H9 (cell line): ENCODE results near the gene CCM2L. TPM values are rescaled to one million over a fixed set of nuclear protein-coding genes. Genes with fewer than 3 reads are reported as not detected.

ENCODE experiments used
- DNase-seq: peaks from one replicate; pipeline ENCODE4 v3.0.0-alpha.2; 2017
- H2AFZ ChIP-seq: one replicate; pipeline ENCODE4 v1.6.1; 2013; ENCODE audit warnings: mild to moderate bottlenecking, low read length, control low read depth, moderate library complexity
- H2AK5ac ChIP-seq: 2 replicates; pipeline ENCODE4 v1.6.1; 2013; ENCODE audit warnings: low read length, control low read depth, mixed read lengths; ENCODE audit not compliant: insufficient read length
- H2BK120ac ChIP-seq: one replicate; pipeline ENCODE4 v1.6.1; 2013; ENCODE audit warnings: low read depth, mild to moderate bottlenecking, low read length, control low read depth, inconsistent platforms; ENCODE audit not compliant: poor library complexity, severe bottlenecking
- H2BK12ac ChIP-seq: 2 replicates; pipeline ENCODE4 v1.6.1; 2013; ENCODE audit warnings: low read length, control low read depth, mixed read lengths, low read depth; ENCODE audit not compliant: insufficient read length
- H2BK15ac ChIP-seq: 2 replicates; pipeline ENCODE4 v1.6.1; 2013; ENCODE audit warnings: low read depth, low read length, control low read depth
- H2BK20ac ChIP-seq: one replicate; pipeline ENCODE4 v1.6.1; 2013; ENCODE audit warnings: low read depth, mild to moderate bottlenecking, low read length, control low read depth, inconsistent platforms; ENCODE audit not compliant: poor library complexity, severe bottlenecking
- H2BK5ac ChIP-seq: 2 replicates; pipeline ENCODE4 v1.6.1; 2013; ENCODE audit warnings: low read length, control low read depth, mixed read lengths; ENCODE audit not compliant: insufficient read length
- H3K14ac ChIP-seq: 2 replicates; pipeline ENCODE4 v1.6.1; 2013; ENCODE audit warnings: low read length, control low read depth; ENCODE audit not compliant: insufficient read depth
- H3K18ac ChIP-seq: 2 replicates; pipeline ENCODE4 v1.6.1; 2013; ENCODE audit warnings: low read depth, mild to moderate bottlenecking, mixed read lengths, low read length, control low read depth; ENCODE audit not compliant: insufficient read length
- H3K23ac ChIP-seq: 2 replicates; pipeline ENCODE4 v1.6.1; 2013; ENCODE audit warnings: low read length, control low read depth, mixed read lengths, low read depth; ENCODE audit not compliant: insufficient read length
- H3K23me2 ChIP-seq: 2 replicates; pipeline ENCODE4 v1.6.1; 2013; ENCODE audit warnings: low read depth, mild to moderate bottlenecking, mixed read lengths, low read length, control low read depth; ENCODE audit not compliant: insufficient read length, poor library complexity, severe bottlenecking
- H3K27ac ChIP-seq: 2 replicates; pipeline ENCODE4 v1.5.1; 2013; ENCODE audit warnings: low read length, control low read depth, mixed read lengths, low read depth; ENCODE audit not compliant: insufficient read length
- H3K27me3 ChIP-seq: 2 replicates; pipeline ENCODE4 v1.6.1; 2013; ENCODE audit warnings: low read length, control low read depth, inconsistent platforms; ENCODE audit not compliant: insufficient read depth
- H3K4ac ChIP-seq: 2 replicates; pipeline ENCODE4 v1.6.1; 2013; ENCODE audit warnings: low read depth, mild to moderate bottlenecking, control low read depth, inconsistent platforms, low read length, moderate library complexity
- H3K4me1 ChIP-seq: 2 replicates; pipeline ENCODE4 v1.6.1; 2013; ENCODE audit warnings: low read length, control low read depth, inconsistent platforms; ENCODE audit not compliant: insufficient read depth
- H3K4me2 ChIP-seq: 2 replicates; pipeline ENCODE4 v1.6.1; 2013; ENCODE audit warnings: low read length, control low read depth, mixed read lengths; ENCODE audit not compliant: insufficient read length, insufficient read depth
- H3K56ac ChIP-seq: 2 replicates; pipeline ENCODE4 v1.6.1; 2013; ENCODE audit warnings: low read depth, mild to moderate bottlenecking, mixed read lengths, low read length, control low read depth; ENCODE audit not compliant: insufficient read length
- H3K79me1 ChIP-seq: 2 replicates; pipeline ENCODE4 v1.6.1; 2013; ENCODE audit warnings: low read depth, mild to moderate bottlenecking, moderate library complexity, low read length, control low read depth, inconsistent platforms; ENCODE audit not compliant: insufficient read depth, poor library complexity, severe bottlenecking
- H3K79me2 ChIP-seq: 2 replicates; pipeline ENCODE4 v1.6.1; 2013; ENCODE audit warnings: low read length, control low read depth, inconsistent platforms; ENCODE audit not compliant: insufficient read depth
- H3K9ac ChIP-seq: 2 replicates; pipeline ENCODE4 v1.6.1; 2013; ENCODE audit warnings: low read length, control low read depth, mixed read lengths; ENCODE audit not compliant: insufficient read length; ENCODE audit errors: extremely low read depth
- H3K9me3 ChIP-seq: one replicate; pipeline ENCODE4 v1.6.1; 2013; ENCODE audit warnings: low read depth, low read length, inconsistent platforms; ENCODE audit not compliant: control insufficient read depth
- H3T11ph ChIP-seq: one replicate; pipeline ENCODE4 v1.6.1; 2013; ENCODE audit warnings: mild to moderate bottlenecking, low read length, control low read depth, inconsistent platforms
- H4K20me1 ChIP-seq: one replicate; pipeline ENCODE4 v1.6.1; 2013; ENCODE audit not compliant: control insufficient read depth, insufficient read length, insufficient read depth
- H4K5ac ChIP-seq: 2 replicates; pipeline ENCODE4 v1.6.1; 2013; ENCODE audit warnings: low read depth, mild to moderate bottlenecking, mixed read lengths, low read length, control low read depth; ENCODE audit not compliant: insufficient read length
- H4K8ac ChIP-seq: replicated peaks from 2 replicates; pipeline ENCODE4 v1.6.1; 2013; ENCODE audit warnings: low read length, control low read depth, mixed read lengths, low read depth; ENCODE audit not compliant: insufficient read length
- H4K91ac ChIP-seq: 2 replicates; pipeline ENCODE4 v1.6.1; 2013; ENCODE audit warnings: low read depth, mild to moderate bottlenecking, moderate library complexity, mixed read lengths, low read length, control low read depth; ENCODE audit not compliant: insufficient read length
- H3K27ac Mint-ChIP-seq, 3 experiments: 2 replicates in 2 of 3; 3 replicates in 1 of 3; pipeline ENCODE4 v1.8.0; 2020 to 2021; ENCODE audit warnings: mixed read lengths in 3 of 3, mild to moderate bottlenecking in 1 of 3, moderate library complexity in 1 of 3
- H3K27me3 Mint-ChIP-seq: 2 replicates; pipeline ENCODE4 v1.8.0; 2021; ENCODE audit warnings: low read depth, mild to moderate bottlenecking, moderate library complexity, mixed read lengths
- H3K36me3 Mint-ChIP-seq, 3 experiments: 2 replicates in 2 of 3; 3 replicates in 1 of 3; pipeline ENCODE4 v1.8.0; 2020 to 2021; ENCODE audit warnings: low read depth in 3 of 3, mixed read lengths in 3 of 3; ENCODE audit not compliant: insufficient read depth in 1 of 3
- H3K4me1 Mint-ChIP-seq, 2 experiments: 2 replicates each; pipeline ENCODE4 v1.8.0; 2020; ENCODE audit warnings: mixed read lengths in 2 of 2
- H3K4me3 Mint-ChIP-seq, 2 experiments: 2 replicates in 1 of 2; 3 replicates in 1 of 2; pipeline ENCODE4 v1.8.0; 2020 to 2021; ENCODE audit warnings: mild to moderate bottlenecking in 2 of 2, mixed read lengths in 2 of 2, moderate library complexity in 1 of 2
- H3K9me3 Mint-ChIP-seq, 2 experiments: 2 replicates in 1 of 2; 3 replicates in 1 of 2; pipeline ENCODE4 v1.8.0; 2020; ENCODE audit warnings: mild to moderate bottlenecking in 2 of 2, mixed read lengths in 2 of 2, moderate library complexity in 1 of 2
- WGBS: extraction: QIAGEN DNeasy Blood & Tissue Kit; methylation state at CpG from one replicate; pipeline ENCODE4 v1.1.7; 2013; ENCODE audit warnings: missing lambda C conversion rate, low lambda C conversion rate, mixed read lengths; ENCODE audit not compliant: insufficient read length; ENCODE audit errors: extremely low coverage; 5-methylcytosine and 5-hydroxymethylcytosine counted together
- total RNA-seq: library from RNA; stranded (reverse); gene quantifications from 2 replicates; pipeline ENCODE4 v1.2.1, GENCODE V29; 2021
- TF ChIP-seq, protein P1 (sequence below): fragments of 200-600 bp; sonication (generic); conservative IDR thresholded peaks from 3 replicates; pipeline ENCODE4 v1.8.0; 2021; ENCODE audit warnings: antibody characterized with exemption, mild to moderate bottlenecking

The CCM2L gene
- total RNA-seq, 1 experiment from 2014 or later = 4.6 TPM

DNA sequence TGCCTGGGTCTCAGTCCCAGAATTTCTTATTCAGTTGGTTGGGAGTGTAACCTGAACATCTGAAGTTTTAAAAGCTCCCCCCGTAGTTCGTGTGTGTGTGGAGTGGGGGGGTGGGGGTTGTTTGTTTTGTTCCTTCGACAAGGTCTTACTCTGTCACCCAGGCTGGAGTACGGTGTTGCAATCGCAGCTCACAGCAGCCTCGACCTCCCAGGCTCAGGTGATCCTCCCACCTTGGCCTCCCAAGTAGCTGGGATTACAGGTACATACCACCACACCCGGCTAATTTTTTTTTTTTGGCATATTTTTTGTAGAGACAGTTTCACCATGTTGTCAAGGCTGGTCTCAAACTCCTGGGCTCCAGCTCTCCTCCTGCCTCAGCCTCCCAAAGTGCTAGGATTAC, 3.1 kb downstream of the CCM2L start:
- no peaks in the 10 kb centered on the region for H3K9me3 Mint-ChIP-seq
- Histone ChIP-seq H3K14ac (no peak overlapping the region), H3K18ac (no peak overlapping the region), H4K5ac (no peak overlapping the region), H3T11ph (no peak overlapping the region), H3K79me1 (no peaks in the 10 kb centered on the region), H3K27ac (no peak overlapping the region), H2AK5ac (no peak overlapping the region), H3K27me3 (no peaks in the 10 kb centered on the region), H4K91ac (no peak overlapping the region), H4K20me1 (no peaks in the 10 kb centered on the region), H3K4me2 (no peak overlapping the region), H3K4me1 (no peaks in the 10 kb centered on the region), H2BK120ac (no peak overlapping the region), H3K9ac (no peak overlapping the region), H3K79me2 (no peaks in the 10 kb centered on the region), H2AFZ (no peak overlapping the region), H3K9me3 (no peaks in the 10 kb centered on the region), H2BK12ac (no peak overlapping the region), H3K56ac (no peak overlapping the region), H2BK5ac (no peak overlapping the region), H2BK15ac (no peak overlapping the region), H3K4ac (no peak overlapping the region), H3K23ac (no peak overlapping the region), H3K23me2 (peaks cover 2% of the 10 kb centered on the region), H2BK20ac (no peak overlapping the region), H4K8ac (no peak overlapping the region)
- WGBS = no CpG with 5 or more reads among the region's 7 CpGs
- no peak overlapping the region for H3K4me3 Mint-ChIP-seq
- peaks cover 21% of the 10 kb centered on the region for H3K27me3 Mint-ChIP-seq
- H3K36me3 Mint-ChIP-seq = no peaks in the 10 kb centered on the region; a peak in 1 of 7 replicates
- peaks cover 37 to 39% of the 10 kb centered on the region in 2 experiments for H3K4me1 Mint-ChIP-seq
- no peak for DNase-seq
- no peak overlapping the region for H3K27ac Mint-ChIP-seq
- TF ChIP-seq, protein P1, sequence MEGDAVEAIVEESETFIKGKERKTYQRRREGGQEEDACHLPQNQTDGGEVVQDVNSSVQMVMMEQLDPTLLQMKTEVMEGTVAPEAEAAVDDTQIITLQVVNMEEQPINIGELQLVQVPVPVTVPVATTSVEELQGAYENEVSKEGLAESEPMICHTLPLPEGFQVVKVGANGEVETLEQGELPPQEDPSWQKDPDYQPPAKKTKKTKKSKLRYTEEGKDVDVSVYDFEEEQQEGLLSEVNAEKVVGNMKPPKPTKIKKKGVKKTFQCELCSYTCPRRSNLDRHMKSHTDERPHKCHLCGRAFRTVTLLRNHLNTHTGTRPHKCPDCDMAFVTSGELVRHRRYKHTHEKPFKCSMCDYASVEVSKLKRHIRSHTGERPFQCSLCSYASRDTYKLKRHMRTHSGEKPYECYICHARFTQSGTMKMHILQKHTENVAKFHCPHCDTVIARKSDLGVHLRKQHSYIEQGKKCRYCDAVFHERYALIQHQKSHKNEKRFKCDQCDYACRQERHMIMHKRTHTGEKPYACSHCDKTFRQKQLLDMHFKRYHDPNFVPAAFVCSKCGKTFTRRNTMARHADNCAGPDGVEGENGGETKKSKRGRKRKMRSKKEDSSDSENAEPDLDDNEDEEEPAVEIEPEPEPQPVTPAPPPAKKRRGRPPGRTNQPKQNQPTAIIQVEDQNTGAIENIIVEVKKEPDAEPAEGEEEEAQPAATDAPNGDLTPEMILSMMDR = no peak
